Stimulated activated CD4-positive, alpha-beta T cell treated with anti-CD3 and anti-CD28 coated beads, Interleukin-15, amount 100 ng/mL, for 48 hours (primary cell): ENCODE data around the gene PCSK1N.

Source experiments
- DNase-seq, 2 donors: peaks; one replicate each; pipeline ENCODE4 v3.0.0-alpha.2; 2020; ENCODE audit warnings: low read depth in 2 of 2

PCSK1N gene

DNA sequence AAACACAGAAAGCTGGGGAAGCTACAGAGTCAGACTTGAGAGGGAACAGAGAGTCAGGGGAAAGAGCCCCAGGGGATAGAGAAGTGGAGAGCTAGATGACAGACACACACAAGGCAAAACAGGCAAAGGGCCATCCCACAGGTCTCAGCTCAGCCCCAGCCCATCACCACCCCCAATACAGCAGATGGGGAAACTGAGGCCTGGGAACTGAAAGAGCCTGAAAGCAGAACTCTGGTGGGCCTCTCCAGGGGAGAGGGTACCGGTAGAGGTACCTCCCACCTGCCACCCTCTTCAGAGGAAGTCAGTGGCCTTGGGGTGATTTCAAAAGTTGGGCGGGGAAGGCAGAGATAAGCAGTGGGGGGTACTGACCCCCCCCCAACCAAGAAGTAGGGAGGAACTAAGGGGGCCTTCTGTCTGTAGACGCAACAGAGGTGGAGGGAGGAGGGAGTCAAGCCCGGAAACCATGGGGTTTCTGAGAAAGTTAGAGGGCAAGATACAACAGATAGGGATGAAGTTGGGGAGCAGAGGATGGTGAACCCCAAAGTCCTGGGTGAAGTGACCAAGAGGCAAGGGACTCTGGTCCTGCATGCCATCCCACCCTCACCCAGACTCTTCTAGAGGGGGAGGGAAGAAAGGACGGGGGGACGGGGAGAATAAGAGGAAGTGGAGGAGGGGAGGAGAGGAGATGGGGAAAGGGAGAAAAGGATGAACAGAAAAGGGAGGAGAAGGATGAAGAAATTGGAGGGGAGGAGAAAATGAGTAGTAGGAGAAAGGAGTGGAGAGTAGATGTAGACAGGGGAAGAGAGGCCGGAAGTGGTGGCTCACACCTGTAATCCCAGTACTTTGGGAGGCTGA lies 45.8 kb downstream of the PCSK1N start:
- no peak for DNase-seq

DNA sequence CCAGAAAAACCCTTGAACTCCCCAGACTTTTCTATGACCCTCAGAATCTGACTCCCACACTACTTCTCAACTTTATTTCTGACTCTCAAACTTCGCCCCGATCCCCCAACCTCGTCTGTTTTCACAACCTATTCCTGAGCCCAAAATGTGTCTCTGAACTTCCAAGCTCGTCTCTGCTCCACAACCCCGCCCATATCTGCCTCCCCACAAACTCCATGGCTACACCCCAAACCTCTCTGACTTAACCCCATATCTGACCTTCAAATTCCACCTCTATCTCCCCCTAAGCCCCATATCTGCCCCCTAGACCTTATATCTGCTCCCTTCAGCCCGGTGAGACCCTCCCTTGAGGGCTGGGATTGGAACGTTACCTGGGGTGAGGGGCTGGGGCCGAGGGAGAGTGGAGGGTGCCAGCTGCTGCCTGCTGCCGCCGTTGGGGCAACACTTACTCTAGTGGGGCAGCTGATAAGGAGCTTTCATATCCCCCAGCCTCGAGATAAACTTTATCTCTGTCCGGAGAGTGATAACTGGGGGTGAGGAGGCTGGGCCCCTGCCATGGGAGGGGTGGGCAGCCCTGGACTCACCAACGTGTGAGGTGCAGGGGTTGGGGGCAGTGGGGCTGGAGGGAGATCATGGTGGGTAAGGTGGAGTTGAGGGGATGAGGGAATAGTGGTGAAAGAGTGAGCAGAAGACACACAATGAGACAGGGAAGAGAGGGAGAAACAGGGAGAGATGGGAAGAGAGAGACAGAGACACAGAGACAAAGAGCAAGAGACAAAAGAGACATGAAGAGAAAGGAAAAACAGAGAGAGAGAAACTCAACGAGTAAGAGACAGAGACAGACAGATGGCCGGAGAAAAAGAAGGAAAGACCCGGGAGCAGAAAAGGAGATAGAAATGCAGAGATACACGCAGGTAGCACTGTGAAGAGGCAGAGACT lies 47.6 kb downstream of the PCSK1N start:
- DNase-seq: no peak

- no peak for DNase-seq
Measured at GRCh38 chrX:48786825-48787504, 48.4 kb downstream of the PCSK1N start.

GRCh38 chrX:48786341-48786800 lies 49.0 kb downstream of the PCSK1N start, which contains the start of gene GATA1:
TSS of gene GATA1 (plus strand) at chrX:48786590. CDS start at chrX:48791110, 4,520 bp downstream.
- no peak for DNase-seq

- no peak for DNase-seq
Measured at GRCh38 chrX:48785540-48786214, 49.7 kb downstream of the PCSK1N start.

DNA sequence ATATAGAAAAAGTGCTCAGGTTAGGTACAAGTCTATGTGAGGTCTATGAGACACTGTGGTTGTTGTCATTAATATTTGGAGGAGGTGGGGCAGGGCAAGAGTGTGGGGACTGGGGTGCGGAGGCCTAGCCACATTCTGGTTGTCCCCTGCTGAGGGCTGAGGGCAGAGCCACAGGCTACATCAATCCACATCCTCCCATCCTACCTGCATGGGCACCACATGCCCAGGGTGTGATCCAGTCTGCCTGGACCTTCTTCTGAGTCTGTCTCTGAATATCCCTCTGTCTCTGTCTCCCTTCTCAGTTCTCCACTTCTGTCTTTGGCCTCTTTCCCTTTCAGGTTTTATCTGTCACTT lies 50.2 kb downstream of the PCSK1N start:
- DNase-seq: no peak

GRCh38 chrX:48784726-48785125 lies 50.7 kb downstream of the PCSK1N start:
- DNase-seq: no peak

DNA sequence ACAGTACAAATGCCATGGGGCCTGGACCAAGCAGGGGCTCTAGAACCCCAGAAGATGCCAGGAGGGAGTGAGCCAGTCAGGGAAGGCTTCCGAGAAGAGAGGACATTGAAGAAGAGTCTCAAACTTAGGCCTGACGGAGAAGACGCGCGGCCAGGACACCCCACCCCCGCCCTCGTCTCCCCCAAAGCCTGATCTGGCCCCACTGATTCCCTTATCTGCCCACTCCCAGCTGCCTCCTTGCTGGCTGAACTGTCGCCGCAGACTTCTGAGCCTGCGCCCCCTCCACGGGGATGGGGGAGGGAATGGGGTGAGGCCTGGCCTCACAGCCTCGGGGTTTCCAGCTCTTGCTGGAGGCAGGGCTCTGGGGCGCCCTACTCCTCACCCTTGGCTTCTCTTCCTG lies 52.6 kb downstream of the PCSK1N start:
- DNase-seq: no peak

- no peak for DNase-seq
Measured at GRCh38 chrX:48782216-48782615, 53.2 kb downstream of the PCSK1N start.

DNA sequence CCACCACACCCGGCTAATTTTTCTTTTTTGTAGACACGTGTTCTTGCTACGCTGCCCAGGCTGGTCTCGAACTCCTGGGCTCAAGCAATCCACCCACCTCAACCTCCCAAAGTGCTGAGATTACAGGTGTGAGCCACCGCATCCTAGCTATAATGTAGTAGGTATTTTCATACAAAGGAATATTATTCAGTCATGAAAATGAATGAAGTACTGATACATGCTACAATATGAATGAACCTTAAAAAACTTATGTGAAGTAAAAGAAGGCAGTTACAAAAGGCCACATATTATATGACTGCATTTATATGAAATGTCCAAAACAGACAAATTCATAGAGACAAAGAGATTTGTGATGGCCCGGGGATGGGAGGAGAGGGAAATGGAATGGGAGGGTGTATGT lies 53.7 kb downstream of the PCSK1N start:
- DNase-seq: no peak
